GM06990 (cell line): ENCODE results near the gene MYO7A.

Experiments
- DNase-seq: peaks from one replicate; pipeline ENCODE4 v3.0.0-alpha.2; 2011; ENCODE audit not compliant: insufficient read length; ENCODE audit errors: extremely low read depth
- H3K27me3 ChIP-seq: replicated peaks from 2 replicates; pipeline ENCODE4 v1.6.0; 2011; ENCODE audit warnings: low read length; ENCODE audit not compliant: control insufficient read depth, insufficient read depth
- H3K36me3 ChIP-seq: 2 replicates; pipeline ENCODE4 v1.5.1; 2011; ENCODE audit warnings: low read length; ENCODE audit not compliant: control insufficient read depth, insufficient read depth
- H3K4me3 ChIP-seq: replicated peaks from 2 replicates; pipeline ENCODE4 v1.5.1; 2011; ENCODE audit warnings: low read depth, mild to moderate bottlenecking, control low read depth, low read length
- TF ChIP-seq, protein P1 (sequence below): IDR thresholded peaks from 2 replicates; pipeline ENCODE4 v1.5.1; 2011; ENCODE audit warnings: low read length, control low read depth, mild to moderate bottlenecking, inconsistent platforms; ENCODE audit not compliant: insufficient read depth, poor library complexity, severe bottlenecking

The MYO7A gene

DNA sequence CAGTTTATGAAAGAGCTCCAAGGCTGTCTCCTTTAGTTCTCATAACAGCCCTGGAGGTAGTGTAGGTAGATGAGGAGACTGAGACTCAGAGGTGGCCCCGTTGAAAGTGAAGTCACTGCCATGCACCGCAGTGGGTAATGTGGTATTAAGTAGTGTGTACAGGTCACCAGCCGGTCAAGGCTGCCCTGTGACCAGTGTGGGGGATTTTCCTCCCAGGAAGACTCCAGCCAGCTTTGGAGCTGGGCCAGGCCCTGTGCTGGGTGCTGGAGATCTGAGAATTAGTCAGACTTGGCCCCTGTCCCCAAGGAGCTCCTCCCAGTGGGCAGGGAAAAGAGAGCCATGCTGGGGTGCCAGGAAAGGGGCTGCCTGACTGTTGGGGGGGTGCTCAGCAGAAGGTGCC is 20.1 kb upstream of the MYO7A start:
- H3K27me3 ChIP-seq: no peaks in the 10 kb centered on the region; the same call in 1 of the 2 replicates
- H3K4me3 ChIP-seq: no peak overlapping the region
- TF ChIP-seq, protein P1, sequence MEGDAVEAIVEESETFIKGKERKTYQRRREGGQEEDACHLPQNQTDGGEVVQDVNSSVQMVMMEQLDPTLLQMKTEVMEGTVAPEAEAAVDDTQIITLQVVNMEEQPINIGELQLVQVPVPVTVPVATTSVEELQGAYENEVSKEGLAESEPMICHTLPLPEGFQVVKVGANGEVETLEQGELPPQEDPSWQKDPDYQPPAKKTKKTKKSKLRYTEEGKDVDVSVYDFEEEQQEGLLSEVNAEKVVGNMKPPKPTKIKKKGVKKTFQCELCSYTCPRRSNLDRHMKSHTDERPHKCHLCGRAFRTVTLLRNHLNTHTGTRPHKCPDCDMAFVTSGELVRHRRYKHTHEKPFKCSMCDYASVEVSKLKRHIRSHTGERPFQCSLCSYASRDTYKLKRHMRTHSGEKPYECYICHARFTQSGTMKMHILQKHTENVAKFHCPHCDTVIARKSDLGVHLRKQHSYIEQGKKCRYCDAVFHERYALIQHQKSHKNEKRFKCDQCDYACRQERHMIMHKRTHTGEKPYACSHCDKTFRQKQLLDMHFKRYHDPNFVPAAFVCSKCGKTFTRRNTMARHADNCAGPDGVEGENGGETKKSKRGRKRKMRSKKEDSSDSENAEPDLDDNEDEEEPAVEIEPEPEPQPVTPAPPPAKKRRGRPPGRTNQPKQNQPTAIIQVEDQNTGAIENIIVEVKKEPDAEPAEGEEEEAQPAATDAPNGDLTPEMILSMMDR: no peak
- no peaks in the 10 kb centered on the region for H3K36me3 ChIP-seq
- DNase-seq: no peak

GRCh38 chr11:77108436-77108835 is 19.6 kb upstream of the MYO7A start:
- DNase-seq: no peak
- TF ChIP-seq, protein P1: no peak
- no peaks in the 10 kb centered on the region for H3K36me3 ChIP-seq

GRCh38 chr11:77109236-77110019 is 18.6 kb upstream of the MYO7A start:
- Histone ChIP-seq H3K36me3 (no peaks in the 10 kb centered on the region), H3K4me3 (no peak overlapping the region), H3K27me3 (no peaks in the 10 kb centered on the region)
- TF ChIP-seq, protein P1: no peak
- no peak for DNase-seq

More at GRCh38 chr11:77108436-77108835, 19.6 kb upstream of the MYO7A start:
- H3K4me3 ChIP-seq: no peak overlapping the region
- no peaks in the 10 kb centered on the region; the same call in 1 of the 2 replicates for H3K27me3 ChIP-seq

DNA sequence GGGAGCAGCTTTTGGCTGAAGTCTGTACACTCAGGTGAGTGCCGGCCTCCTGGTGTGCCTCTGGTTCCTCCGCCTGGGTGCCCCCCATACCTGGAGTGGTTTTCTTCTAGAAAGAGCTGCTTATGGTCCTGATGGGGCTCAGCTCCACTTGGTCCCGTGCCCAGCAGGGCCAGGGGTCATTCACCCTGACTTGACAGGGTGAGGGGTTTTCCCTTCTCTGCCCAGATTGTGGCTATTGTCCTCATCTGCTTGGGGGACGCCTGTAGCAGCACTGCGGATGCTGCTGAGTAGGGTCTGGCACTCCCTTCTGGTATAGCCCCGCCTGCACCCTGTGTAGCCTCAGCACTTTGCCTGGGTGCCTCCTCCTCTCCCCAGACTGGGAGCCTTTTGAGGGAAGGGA is 17.2 kb upstream of the MYO7A start:
- no peak overlapping the region for H3K4me3 ChIP-seq
- TF ChIP-seq, protein P1: no peak
- no peaks in the 10 kb centered on the region for H3K36me3 ChIP-seq
- no peak for DNase-seq
- H3K27me3 ChIP-seq: no peaks in the 10 kb centered on the region

DNA sequence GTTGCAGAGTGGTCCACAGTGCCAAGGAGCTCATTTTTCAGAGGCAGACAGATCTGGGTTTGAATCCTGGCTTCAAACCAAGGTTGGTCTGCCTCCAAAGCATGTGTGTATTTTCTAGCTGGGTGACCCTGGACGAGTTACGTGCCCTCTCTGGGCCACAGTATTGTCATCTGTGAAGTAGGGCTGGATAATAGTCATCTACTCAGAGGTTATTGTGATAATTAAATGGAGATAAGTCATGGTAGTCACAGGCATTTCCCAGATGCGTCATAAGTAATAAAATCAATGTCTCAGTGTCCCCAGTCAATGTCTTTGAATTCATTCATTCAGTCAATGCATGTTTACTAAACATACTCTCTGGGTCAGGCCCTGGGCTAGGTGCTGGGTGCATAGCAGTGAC is 16.8 kb upstream of the MYO7A start:
- TF ChIP-seq, protein P1: no peak
- no peaks in the 10 kb centered on the region for H3K27me3 ChIP-seq
- DNase-seq: no peak
- H3K4me3 ChIP-seq: no peak overlapping the region
- H3K36me3 ChIP-seq: no peaks in the 10 kb centered on the region
